Suppressor macrophage treated with lipopolysaccharide for 4 hours (primary cell): ENCODE measurements around the gene CHST13.
A peak's percentile ranks its signal among the peaks of the same experiment; 100 is the strongest.

Experiments used
- DNase-seq: peaks from one replicate; pipeline ENCODE4 v3.0.0-alpha.2; 2020

CHST13 gene

DNA sequence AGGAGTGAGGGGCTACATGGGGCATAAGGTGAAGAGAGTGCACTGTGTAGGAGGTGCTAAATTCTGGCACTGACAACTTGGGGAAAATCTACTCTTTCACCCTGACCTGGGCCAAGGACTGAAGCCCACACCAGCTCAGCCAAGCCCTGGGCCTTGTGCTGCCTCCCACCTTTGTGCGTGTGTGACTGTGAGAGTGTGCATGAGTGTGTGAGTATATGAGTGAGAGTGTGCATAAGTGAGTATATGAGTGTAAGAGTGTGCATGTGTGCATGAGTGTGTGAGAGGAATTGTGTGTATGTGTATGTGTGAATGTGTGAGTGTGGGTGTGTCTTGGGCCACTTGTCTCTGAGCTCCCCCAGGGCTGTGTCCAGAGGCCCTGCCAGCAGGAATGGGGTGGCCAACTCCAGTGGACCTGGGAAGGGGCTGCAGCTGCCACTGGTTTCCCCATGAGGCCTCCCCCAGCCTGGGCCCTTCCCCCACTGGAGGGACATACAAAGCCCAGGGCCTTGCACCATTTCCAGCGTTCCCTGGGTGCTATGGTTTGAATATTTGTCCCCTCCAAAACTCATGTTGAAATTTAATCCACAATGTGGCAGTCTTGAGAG lies 19.6 kb downstream of the CHST13 start:
- DNase-seq: no peak

GRCh38 chr3:126544596-126545281 lies 20.8 kb downstream of the CHST13 start:
- no peak for DNase-seq

DNA sequence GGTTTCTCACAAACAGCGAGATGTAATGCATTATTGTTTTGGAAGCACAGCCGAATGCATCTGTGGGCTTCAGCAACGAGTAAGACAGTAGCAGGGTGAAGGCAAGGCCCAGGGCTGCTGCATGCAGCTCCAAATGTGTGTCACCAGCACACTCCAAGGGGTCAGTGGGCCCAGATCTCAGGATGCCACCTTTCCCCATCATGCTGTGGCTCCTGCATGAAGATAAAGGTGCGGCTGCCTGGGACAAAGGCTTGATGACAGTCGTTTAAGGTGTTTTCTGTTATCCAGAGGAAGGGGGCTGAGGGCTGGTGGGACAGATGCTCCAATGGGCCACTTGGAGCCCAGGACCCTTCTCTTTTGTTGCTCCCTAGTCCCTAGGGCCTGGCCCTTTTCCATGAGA lies 21.6 kb downstream of the CHST13 start:
- DNase-seq: no peak

DNA sequence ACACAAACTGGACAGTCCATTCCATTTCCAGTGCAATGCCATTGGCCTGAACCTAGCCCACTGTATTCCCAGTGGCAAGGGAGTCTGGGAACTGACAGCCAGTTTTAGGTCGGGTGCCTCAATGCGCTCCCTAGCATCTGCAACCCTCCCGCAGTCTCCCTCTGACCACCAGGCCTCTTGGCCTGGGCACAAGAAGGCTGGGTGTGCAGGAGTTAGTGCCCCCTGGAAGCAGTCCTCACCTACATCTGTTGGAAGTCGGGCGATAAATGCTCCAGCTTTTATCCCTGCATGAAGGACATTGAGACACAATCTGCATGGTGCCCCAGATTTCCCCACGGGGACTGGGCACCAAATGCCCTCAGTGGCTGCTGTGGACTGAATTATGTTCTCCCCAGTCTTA lies 22.1 kb downstream of the CHST13 start:
- DNase-seq: no peak

DNA sequence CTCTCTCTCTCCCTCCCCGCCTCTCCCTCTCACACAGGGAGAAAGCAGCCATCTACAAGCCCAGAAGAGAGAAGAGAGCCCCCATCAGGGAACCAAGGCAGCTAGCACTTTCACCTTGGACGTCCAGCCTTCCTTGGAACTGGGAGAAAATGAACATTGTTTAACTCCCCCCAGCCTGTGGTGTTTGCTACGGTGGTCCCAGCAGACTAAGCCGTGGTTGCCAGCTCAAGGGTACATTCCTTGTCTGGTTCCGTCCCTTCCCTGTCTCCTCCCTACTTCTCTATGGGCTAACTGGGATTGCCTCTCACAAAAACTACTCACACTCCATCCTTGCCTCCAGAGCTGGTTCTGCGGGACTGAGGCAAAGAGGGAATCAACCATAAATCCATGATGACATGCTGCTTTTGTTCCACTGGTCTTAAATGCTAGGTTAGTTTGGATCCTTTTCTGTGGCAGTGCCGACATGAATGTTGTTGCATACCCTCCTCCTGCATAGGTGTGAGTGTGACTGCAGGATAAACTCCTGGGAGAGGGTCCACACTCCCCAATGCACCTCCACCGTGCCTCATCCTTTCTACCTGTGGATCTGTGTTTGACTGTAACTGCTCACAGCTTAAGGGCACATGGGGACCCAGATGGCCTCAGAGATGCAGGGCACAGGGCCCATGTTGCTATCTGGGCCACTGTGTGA lies 22.7 kb downstream of the CHST13 start:
- DNase-seq: no peak

GRCh38 chr3:126547721-126548120 lies 23.8 kb downstream of the CHST13 start:
- peak; percentile 76 for DNase-seq

- DNase-seq: no peak
These were observed 24.9 kb downstream of the CHST13 start for GRCh38 chr3:126548556-126549466.

DNA sequence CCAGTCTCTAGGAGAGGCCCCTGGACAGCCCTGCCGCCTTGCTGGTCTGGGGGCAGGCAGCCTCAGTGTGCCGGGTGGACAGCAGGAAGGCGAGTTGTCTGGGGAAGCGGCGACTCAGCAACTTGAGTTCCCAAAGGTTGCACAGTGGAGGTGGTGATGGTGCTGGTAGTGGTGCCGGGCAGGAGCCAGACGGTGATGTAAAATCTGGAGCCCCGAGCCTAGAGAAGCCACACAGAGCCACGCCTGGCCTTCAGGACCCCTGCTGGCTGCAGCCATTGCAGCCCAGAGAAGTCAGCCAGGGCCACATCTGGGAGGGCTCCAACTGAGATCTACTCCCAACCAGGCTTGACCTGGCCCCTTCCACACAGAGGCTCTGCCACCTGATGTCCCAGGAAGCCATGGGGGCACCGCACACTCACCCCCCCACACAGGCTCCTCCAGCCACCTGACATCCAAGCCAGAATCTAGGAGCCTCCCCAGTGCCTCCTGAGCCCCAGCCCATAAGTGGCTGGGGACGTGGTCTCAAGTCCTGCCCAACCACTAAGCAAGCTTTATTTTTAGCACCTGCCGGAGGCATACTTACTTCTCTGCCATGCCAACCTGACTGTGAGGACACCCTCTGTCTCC lies 26.0 kb downstream of the CHST13 start:
- no peak for DNase-seq

GRCh38 chr3:126550488-126551051 lies 26.6 kb downstream of the CHST13 start:
- DNase-seq: no peak

DNA sequence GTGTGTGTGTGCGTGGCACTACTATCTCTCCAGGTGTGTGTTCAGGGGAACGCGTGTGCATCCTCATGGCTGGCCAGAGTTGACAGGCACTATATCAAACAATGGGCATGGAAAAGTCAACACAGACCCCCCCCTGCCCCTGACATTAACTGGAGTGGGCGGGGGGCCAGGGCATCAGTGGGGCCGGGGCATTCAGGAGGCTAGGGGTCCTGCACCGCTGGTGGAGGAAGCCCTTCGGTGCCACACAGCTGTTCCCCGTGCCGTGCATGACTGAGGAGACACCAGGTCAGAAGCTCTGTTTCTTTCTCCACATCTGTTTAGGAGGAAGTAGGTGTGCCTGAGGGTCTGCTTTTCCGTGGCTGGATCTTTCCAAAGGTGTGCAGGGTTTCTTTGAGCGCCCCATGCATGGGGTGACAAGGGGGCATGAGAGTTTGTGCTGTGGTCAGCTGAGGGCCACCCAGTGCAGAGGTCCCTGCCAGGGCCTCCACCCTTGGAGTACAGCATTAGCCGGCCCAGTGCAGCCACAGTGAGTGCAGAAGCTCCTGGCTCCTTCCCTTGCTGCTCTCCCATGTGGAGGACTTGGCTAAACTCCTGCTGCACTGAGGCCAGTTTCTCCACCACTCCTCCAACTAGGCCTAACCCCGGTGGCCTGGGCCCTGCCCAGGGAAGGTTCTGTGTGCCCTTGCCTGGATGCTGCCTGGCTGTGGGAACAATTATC lies 27.3 kb downstream of the CHST13 start:
- no peak for DNase-seq

DNA sequence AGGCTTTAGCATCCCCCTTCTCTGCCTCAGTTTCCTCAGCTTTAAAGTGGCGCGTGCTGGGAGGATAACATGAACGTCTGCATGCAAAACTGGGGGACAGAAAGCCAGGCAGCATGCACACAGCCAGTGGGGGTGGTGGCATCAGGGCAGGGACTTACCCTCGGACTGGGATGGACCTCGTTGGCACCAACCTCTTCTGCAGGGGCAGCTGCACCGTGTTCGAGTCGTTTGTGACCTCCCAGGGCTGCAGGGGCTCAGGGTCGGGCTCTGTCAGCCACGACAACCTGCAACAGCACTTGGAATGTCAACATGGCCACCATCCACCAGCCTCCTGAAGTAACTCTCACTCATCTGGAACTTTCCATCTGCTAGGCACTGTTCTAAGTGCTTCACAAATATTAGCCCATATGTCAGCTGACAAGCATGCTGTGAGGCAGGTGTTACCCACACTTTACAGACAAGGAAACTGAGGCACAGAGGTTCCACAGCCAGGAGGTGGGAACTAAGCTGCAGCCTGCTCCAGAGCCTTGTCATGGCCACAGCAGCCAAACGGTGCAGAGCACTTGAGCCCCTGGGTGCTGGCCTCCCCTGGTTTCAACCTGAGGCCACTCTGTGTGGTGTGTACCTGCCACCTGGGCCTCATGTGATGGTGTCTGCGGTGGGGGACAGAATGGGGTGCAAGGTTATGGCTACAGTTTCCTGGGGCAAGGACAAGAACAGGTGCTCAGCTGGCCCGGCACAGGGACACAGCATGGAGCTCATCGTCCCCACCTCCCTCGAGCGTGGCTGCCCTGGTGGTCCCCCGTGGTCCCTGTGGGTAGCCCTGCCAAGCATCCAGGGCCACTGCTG lies 28.1 kb downstream of the CHST13 start:
- no peak for DNase-seq

DNA sequence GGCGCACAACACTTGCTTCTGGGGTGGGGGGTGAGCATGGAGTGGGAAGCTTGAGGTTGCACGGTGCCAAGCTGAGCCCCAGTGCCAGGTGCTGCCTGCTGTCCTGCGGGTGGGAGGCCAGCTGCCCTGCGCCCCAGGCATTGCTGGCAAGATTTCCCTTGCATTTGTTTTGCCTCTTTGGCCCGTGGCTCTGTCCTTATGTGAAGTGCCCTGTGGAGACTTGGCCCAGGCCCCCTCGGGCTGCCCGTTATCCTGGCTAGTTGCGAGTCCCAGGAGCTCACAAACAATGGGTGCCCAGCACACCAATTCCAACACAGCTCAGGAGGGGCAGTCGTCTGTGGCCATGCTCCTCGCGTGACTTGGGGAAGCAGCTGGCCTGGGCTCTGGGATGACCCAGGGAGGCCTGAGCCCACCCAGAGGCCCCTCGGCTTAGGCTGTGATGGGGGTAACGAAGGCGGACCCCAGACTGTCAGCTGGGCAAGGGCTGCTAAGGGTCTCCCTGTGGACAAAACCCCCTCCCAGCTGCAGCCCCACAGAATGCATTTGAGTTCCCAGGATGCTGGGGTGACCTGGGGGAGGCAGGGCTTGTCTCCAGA lies 28.8 kb downstream of the CHST13 start:
- DNase-seq: no peak

DNA sequence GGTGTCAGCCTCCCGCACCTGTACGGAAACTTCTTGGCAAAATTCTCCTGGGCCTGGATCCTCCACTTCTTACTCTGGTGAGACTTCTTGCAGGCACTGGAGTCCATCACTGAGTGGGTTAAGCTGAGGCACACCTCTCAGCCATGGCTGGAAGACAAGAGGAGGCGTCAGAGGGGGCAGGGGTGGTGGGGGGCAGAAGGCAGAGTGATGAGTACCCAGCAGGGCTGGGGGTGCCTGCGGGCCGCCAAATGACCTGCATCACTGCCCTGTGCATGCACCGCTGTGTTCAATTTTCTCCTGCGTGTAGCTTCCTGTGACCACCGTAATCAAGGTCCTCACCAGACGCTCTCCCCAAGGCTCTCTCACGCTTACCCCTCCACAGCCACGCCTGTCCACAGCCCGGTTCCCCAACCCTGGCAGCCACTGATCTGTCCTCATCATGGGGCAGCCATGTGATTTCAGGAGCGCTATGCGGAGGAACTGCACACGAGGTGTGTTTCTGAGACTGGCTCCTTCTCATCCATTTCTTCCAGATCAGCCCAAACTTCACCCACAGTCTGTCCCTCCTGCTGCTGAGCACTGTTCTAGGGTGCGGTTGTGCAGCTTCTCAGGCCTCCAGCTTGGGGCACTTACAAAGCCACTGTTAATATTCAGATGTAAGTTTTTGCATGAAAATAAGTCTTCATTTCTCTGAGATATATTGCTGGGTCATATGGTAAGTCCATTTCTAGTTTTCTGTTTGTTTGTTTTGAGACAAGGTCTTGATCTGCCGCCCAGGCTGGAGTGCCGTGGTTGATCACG lies 29.5 kb downstream of the CHST13 start:
- DNase-seq: no peak

DNA sequence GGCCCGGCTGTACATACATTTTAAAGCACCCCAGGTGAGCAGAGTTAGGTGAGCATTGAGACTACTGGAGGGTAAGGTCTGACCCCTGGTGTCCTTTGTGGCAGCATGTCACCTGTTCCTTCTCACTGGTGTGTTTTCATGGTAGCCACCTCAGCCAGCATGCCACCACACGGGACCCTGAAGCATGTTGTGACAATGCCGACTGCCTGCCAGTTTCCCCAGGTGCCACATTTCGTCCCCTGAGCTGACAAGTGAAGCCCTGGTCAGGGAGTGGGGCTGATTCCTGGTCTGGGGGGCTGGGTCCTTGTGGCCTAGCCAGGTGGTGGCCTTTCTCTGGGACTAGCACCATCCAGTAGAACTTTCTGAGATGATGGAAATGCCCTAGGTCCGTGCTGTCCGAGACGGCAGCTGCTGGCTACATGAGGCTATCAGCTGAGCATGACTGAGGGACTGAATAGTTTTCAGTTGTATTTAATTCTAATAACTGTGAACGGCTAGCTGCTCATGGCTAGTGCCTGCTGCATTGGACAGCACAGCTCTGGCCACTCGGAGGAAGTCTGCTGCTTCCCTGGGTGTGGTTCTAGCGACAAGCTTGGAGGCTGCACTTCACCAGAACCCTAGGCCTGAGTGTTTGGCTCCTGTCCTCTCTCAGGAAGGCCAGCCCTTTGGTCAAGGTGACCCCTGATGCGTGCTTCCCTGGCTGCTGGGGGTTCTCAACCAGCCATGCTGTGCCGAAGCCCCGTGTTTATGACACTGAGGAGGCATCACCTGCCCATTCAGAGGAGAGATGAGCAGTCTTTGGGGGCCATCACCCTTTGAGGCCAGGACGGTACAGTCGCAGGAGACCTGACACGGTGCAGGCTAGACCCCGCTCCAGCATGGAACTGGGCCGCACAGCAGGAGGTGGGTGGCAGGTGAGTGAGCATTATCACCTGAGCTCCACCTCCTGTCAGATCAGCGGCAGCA lies 30.9 kb downstream of the CHST13 start:
- no peak for DNase-seq

GRCh38 chr3:126555795-126556636 lies 32.1 kb downstream of the CHST13 start:
- DNase-seq: no peak

GRCh38 chr3:126556637-126557414 lies 32.9 kb downstream of the CHST13 start:
- DNase-seq: no peak

DNA sequence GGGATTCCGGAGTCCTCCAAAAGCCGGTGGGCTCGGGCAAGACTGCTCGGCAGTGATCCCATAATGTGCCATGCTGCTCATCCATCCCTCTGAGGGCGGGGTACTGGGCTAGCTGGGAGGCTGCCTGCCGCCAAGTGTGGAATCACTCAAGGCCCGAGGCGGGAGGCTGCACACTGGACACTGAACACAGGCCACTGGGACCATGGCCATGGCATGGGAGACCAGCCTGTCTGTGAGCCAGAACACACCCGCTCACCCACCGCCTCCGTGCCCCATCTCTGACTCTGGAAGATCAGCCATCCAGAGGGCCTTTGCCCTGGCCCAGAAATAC lies 33.4 kb downstream of the CHST13 start:
- DNase-seq: no peak
